GM12801 (cell line): Measurements from ENCODE around the gene CLDN5.

ENCODE experiments used
- TF ChIP-seq, protein P1 (sequence below): IDR thresholded peaks from one replicate; pipeline ENCODE4 v1.5.1; 2011; ENCODE audit warnings: control low read depth; ENCODE audit not compliant: insufficient read length; ENCODE audit errors: extremely low read depth

The CLDN5 gene

DNA sequence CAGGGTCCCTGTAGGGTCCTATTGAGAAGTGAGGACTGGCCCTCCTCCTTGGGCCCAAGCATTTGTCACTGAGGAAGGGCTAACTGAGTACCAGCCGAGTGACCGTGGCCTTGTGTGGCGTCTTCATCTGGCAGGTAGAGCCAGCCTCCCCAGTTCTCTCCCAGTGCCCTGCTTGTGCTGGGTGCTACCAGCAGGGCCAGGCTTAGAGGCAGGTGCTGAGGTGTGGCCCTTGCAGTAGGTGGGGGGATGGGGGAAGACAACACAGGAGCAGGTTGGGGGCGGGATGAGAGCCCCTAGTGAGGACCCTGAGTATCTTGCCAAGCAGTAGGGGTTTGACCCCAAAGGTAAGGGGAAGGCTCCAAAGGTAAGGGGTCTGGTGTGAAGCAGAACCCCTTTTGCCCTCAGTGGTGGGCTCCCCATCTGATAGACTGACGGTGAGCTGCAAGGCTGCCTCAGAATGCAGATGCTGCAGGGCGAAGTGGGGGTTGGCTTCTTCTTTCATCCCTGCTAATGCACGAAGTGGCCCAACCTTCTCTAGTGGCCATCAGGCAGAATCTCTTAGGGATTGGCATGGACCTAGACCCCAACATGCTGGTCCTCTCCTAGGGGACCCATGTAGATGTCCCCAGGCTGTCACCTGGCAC is 24.9 kb downstream of the CLDN5 start:
- TF ChIP-seq, protein P1, sequence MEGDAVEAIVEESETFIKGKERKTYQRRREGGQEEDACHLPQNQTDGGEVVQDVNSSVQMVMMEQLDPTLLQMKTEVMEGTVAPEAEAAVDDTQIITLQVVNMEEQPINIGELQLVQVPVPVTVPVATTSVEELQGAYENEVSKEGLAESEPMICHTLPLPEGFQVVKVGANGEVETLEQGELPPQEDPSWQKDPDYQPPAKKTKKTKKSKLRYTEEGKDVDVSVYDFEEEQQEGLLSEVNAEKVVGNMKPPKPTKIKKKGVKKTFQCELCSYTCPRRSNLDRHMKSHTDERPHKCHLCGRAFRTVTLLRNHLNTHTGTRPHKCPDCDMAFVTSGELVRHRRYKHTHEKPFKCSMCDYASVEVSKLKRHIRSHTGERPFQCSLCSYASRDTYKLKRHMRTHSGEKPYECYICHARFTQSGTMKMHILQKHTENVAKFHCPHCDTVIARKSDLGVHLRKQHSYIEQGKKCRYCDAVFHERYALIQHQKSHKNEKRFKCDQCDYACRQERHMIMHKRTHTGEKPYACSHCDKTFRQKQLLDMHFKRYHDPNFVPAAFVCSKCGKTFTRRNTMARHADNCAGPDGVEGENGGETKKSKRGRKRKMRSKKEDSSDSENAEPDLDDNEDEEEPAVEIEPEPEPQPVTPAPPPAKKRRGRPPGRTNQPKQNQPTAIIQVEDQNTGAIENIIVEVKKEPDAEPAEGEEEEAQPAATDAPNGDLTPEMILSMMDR: no peak

DNA sequence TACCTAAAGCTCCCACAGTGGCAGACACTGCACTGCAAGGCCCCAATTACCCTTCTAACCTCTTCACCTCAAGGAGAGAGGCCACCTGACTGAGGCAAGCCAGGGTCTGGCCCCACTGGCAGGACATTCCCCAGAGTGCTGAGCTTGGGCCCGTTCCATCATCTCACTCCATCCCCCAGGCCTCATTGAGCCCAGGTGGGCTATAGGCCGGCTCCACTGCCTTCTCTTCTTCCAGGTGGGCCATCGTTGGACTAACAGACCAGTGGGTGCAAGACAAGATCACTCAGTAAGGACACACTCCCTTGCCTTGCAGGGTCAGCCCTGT is 25.4 kb downstream of the CLDN5 start:
- TF ChIP-seq, protein P1: no peak

DNA sequence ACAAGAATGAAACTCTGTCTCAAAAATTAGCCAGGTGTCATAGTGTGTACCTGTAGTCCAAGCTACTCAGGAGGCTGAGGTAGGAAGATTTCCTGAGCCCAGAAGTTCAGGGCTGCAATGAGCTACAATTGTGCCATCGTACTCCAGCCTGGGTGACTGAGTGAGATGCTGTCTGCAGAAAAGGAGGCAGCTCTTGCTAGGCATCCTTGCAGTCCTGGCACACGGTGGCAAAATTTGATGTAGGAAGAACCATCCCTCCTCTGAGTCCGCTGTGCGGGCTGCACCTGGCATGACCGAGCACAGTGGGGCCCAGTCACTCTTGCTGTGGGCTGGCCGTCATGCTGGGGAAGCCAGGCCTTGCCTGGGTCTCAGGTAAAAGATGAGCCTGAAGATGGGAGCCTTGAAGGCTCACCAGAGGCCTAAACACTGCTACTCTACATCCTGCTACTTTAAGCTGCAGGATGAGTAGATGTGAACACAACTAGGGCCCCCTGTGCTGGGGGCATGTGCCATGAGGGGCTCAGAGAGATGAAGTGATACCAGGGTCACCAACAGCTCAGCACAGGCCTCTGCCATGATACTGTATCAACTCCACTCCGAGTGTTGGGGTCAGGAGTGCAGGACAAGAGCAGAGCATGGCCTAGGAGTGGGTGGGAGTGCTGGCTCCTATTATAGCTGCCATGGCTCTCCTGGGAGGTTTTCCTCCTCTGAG is 25.9 kb downstream of the CLDN5 start:
- TF ChIP-seq, protein P1: no peak

DNA sequence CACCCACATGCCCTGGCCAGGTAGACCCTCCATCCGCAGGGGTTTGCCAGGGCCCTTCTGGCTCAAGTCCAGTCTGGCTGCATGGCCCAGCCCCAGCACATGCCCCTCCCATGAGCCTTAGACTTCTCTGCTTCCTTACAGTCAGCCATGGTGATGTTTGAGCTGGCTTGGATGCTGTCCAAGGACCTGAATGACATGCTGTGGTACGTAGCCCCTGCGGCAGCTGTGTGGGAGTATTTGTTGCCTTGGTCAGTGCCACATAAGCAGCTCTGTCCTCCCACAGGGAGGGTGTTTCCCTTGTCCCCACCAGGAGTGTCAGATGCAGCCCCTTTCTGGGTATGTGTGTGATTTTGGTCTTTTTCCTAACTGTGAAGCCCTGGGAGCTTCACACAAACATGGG is 27.0 kb downstream of the CLDN5 start:
- TF ChIP-seq, protein P1: no peak

DNA sequence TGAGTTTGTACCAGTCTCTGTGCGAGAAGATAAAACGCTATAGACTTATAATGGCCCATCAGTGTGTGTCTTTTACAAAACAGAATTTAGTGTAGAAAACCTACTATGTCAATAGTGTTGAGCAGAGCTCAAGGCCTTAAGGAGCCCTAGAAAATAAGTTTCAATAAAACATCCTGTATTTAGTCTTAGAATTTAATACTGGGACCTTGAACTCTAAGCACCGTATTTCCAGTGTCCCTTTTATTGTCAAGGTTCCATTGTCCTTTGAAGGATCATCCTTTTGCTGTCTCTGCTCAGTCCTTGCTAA is 27.9 kb downstream of the CLDN5 start:
- TF ChIP-seq, protein P1: no peak

DNA sequence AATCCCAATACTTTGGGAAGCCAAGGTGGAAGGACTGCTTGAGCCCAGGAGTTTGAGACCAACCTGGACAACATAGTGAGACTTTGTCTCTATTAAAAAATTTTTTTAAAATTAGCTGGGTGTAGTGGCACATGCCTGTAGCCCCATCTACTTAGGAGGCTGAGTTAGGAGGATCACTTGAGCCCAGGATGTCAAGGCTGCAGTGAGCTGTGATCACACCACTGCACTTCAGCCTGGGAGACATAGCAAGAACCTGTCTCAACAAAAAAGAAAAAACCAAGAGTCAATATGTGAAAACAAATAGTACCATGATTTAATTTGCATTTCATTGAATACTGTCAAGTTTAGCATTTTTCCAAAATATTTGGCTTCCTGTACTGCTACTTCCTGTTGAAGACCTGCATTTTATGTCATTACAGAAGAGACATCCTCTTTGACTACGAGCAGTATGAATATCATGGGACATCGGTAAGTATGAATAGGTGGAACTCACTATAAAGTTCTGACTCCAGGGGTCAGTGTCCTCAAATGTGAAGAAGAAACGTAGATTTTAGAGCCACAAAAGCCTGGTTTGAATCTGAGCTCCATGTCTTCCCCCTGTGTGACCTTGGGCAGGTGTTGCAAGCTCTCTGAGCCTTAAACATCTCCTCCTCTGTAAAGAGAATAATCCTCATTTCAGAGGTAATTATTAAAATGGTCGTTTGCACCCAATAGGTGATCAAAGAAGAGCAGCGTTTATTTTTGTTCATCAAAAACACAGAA is 28.5 kb downstream of the CLDN5 start:
- TF ChIP-seq, protein P1: no peak

DNA sequence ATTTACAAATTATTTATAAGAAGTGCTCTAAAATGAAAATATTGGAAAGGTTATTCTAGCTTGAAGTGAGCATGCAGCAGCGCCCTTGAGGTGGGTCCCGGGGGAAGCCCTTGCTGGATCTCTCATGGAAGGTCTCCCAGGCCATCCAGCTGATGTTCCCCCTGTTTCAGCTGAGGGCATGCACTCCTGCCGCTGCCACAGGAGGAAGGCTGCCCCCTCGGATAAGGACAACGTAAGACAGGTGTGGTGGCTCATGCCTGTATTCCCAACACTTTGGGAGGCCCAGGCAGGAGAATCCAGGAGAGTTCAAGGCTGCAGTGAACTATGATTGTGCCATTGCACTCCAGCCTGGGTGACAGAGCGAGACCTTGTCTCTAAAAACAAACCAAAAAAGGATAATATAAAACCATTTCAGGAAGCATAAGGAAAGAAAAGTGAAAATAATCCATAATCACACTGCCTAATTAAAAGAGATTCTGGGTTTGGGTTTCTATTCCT is 29.5 kb downstream of the CLDN5 start:
- TF ChIP-seq, protein P1: no peak
